Dendritic cell treated with granulocyte-macrophage colony-stimulating factor and Interleukin-4, amounts not matched to agents 40 ng/mL and 50 ng/mL, for 4 days (primary cell): ENCODE data around the gene HOXA9.

Source experiments
- H3K27ac Mint-ChIP-seq: one replicate; pipeline ENCODE4 v1.8.0; 2022; ENCODE audit warnings: mild to moderate bottlenecking, mixed read lengths
- H3K27me3 Mint-ChIP-seq: one replicate; pipeline ENCODE4 v1.8.0; 2022; ENCODE audit warnings: mild to moderate bottlenecking, mixed read lengths
- H3K36me3 Mint-ChIP-seq: one replicate; pipeline ENCODE4 v1.8.0; 2022; ENCODE audit warnings: low read depth, mixed read lengths
- H3K4me1 Mint-ChIP-seq: one replicate; pipeline ENCODE4 v1.8.0; 2022; ENCODE audit warnings: low read depth, mixed read lengths
- H3K4me3 Mint-ChIP-seq: one replicate; pipeline ENCODE4 v1.8.0; 2022; ENCODE audit warnings: mild to moderate bottlenecking, moderate library complexity, mixed read lengths
- H3K9me3 Mint-ChIP-seq: one replicate; pipeline ENCODE4 v1.8.0; 2022; ENCODE audit warnings: mixed read lengths
- intact Hi-C: fragments of 100-400 bp; cut with micrococcal nuclease; formaldehyde crosslinking; loops from one replicate; pipeline ENCODE4 v1.15.0; 2022

Gene HOXA9

GRCh38 chr7:27130540-27131389, 34.6 kb downstream of the HOXA9 start, which contains the start of gene HOXA4:
TSS of gene HOXA4 (minus strand) at chr7:27130757. CDS start at chr7:27130733, 24 bp downstream.
- peaks cover 38% of the 10 kb centered on the region for H3K27me3 Mint-ChIP-seq
- peak within 1 kb of the TSS; percentile 80 for H3K4me3 Mint-ChIP-seq
- intact Hi-C loops = loop anchor here (1.0 kb wide), 1 partner anchor 33 kb away; no protein-coding TSS in a partner anchor
- H3K27ac Mint-ChIP-seq = peak within 1 kb of the TSS; percentile 91
- no peaks in the 10 kb centered on the region for H3K9me3 Mint-ChIP-seq
- no peaks in the 10 kb centered on the region for H3K36me3 Mint-ChIP-seq
- H3K4me1 Mint-ChIP-seq = peaks cover 16% of the 10 kb centered on the region

- Mint-ChIP-seq H3K4me1 (peaks cover 12% of the 10 kb centered on the region), H3K27ac (peak overlapping the region; percentile 91), H3K9me3 (no peaks in the 10 kb centered on the region), H3K4me3 (peak overlapping the region; percentile 80), H3K27me3 (peaks cover 39% of the 10 kb centered on the region), H3K36me3 (no peaks in the 10 kb centered on the region)
- intact Hi-C loops = loop anchor here (1.0 kb wide), 1 partner anchor 33 kb away; no protein-coding TSS in a partner anchor
These were observed 35.4 kb downstream of the HOXA9 start for GRCh38 chr7:27129729-27130539.

DNA sequence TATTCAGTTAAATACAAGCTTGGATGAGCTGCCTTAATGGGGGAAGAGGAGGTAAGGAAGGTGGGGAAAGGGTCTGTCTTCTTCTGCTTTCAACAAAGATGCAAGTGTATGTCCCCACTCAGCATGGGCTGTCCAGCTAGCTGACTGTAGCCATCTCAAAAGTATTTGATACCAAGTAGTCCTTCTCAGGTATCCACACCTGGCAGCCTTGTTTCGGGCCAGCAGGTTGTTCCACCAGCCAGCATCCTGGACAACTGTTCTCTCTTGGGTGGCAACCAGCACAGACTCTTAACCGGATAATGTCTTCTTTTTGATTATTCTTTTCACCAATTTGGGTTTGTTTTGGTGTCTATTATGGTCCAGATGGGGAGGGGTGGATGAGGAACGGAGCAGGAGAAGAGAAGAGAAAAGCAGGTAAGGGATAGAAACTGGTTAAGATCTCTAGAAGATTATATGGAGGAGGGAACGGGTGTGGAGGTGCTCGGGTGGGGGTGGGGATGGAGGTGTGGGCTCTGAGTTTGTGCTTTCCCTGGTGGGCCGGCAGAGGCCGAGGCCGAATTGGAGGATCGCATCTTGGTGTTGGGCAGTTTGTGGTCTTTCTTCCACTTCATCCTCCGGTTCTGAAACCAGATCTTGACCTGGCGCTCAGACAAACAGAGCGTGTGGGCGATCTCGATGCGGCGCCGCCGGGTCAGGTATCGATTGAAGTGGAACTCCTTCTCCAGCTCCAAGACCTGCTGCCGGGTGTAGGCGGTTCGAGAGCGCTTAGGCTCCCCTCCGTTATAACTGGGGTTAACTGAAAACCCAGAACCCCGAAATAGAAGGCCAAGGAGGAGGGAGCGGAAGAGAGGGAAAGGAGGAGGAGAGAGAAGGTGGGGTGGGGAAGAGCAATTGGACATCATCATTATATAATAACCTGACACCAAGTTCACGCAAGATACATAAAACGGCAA, 36.3 kb downstream of the HOXA9 start:
- H3K27ac Mint-ChIP-seq = no peak overlapping the region
- H3K4me3 Mint-ChIP-seq = no peak overlapping the region
- H3K9me3 Mint-ChIP-seq = no peaks in the 10 kb centered on the region
- H3K4me1 Mint-ChIP-seq = peaks cover 3% of the 10 kb centered on the region
- peaks cover 40% of the 10 kb centered on the region for H3K27me3 Mint-ChIP-seq
- H3K36me3 Mint-ChIP-seq = no peaks in the 10 kb centered on the region
- intact Hi-C loops = no loop called here

- Mint-ChIP-seq H3K4me1 (no peaks in the 10 kb centered on the region), H3K36me3 (no peaks in the 10 kb centered on the region), H3K27ac (no peak overlapping the region), H3K27me3 (peaks cover 37% of the 10 kb centered on the region), H3K4me3 (no peak overlapping the region), H3K9me3 (no peaks in the 10 kb centered on the region)
- intact Hi-C loops = no loop called here
These were observed 37.3 kb downstream of the HOXA9 start for GRCh38 chr7:27128034-27128433.

GRCh38 chr7:27126596-27127327, 38.6 kb downstream of the HOXA9 start:
- Mint-ChIP-seq H3K4me3 (no peak overlapping the region), H3K27me3 (peaks cover 37% of the 10 kb centered on the region), H3K27ac (no peak overlapping the region), H3K4me1 (no peaks in the 10 kb centered on the region), H3K9me3 (no peaks in the 10 kb centered on the region), H3K36me3 (no peaks in the 10 kb centered on the region)
- intact Hi-C loops = no loop called here

DNA sequence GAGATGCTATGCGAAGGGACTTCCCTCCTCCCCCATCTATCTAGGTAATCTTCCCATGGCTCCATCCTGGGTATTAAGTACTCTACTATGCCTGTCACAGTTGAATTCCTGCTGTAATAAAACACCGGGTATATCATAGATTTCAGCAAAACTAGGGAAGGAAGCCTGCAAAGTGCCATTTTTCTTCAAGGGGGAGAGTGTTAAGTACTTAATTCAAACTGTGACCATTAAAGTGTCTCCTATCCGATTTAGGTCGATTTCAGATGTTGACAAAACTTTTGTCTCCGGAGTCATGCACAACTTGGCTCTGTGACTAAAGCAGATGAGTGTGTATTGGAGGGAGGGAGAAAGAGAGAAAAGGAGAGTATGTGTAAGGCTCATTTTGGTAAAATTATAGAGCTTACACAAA, 39.3 kb downstream of the HOXA9 start:
- Mint-ChIP-seq H3K27me3 (peaks cover 37% of the 10 kb centered on the region), H3K4me3 (no peak overlapping the region), H3K27ac (no peak overlapping the region), H3K9me3 (no peaks in the 10 kb centered on the region), H3K36me3 (no peaks in the 10 kb centered on the region), H3K4me1 (no peaks in the 10 kb centered on the region)
- intact Hi-C loops = no loop called here

DNA sequence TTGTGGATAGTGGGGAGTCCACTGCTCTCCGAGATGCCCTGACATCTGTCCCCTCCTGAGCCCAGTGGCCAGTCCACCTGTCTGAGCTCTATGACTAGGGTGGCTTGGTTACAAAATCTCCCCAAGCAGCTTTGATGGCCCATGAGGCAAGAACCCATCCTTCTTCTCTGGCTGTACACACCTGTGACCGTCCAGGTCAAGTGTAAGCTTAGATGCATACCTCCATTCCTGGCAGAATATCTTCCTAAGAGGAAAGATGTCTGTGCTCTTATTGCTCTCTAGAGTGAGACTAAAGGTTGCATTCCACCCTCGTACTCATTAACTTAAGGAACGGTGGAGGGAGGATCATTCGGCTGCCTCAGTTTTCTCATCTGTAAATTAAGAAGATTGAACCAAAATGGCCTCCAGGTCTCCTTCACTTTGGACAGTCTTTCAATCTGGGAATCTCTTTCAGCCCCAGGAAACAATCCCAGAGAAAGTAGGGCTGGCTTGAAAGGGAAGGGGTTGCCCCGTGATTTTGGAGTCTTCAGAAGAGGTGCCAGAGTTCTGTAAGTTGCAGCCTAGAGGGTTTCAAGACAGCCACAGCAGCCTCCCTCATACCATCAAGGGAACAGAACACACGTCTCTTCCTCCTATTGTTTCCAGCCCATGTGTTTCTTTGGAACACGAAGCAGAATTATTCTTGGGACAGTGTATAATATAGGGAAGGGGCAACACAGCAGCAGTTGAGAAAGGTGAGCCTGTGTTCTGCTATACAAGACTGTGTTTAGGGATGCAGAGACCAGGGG, 40.2 kb downstream of the HOXA9 start:
- H3K36me3 Mint-ChIP-seq = no peaks in the 10 kb centered on the region
- H3K4me1 Mint-ChIP-seq = no peaks in the 10 kb centered on the region
- intact Hi-C loops = no loop called here
- no peak overlapping the region for H3K4me3 Mint-ChIP-seq
- peaks cover 37% of the 10 kb centered on the region for H3K27me3 Mint-ChIP-seq
- no peaks in the 10 kb centered on the region for H3K9me3 Mint-ChIP-seq
- H3K27ac Mint-ChIP-seq = no peak overlapping the region

DNA sequence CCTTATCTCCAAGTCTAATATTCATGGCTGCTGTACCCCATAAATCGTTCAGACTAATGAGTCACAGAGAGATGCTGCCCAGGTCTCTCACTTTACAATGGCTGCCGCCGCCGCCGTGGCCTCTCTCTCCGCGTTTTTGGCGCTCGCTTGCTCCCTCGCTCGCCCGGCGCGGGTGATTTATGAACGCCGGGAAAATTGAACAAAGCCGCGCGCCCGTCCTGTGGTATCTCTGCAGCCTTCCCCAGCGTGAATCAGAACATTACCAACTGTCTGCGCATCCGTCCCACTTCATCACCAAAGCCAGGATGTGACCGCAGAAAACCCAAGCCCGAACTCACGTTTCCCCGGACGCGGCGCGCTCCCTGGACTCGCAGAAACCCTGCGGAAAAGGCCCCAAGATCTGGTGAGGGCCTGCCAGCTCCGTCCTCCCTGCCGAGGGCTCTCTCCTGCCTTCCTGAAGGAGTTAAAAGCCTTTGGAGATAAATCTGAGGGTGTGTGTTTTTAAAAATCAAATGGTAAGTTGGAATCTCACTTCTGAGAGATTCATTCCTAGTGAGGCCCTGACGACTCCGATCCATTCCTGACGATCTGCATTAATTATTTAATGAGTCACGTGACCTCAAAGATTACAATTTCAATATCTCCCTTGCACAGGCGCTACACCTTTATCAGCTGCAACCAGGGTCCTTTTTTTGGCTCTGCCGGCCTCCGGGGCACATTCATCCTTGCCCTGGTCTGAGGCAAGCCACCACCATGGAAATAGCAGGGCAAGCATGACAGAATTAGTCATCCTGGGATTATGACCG, 41.0 kb downstream of the HOXA9 start:
- H3K4me3 Mint-ChIP-seq = no peak overlapping the region
- no peak overlapping the region for H3K27ac Mint-ChIP-seq
- H3K36me3 Mint-ChIP-seq = no peaks in the 10 kb centered on the region
- H3K4me1 Mint-ChIP-seq = no peaks in the 10 kb centered on the region
- intact Hi-C loops = no loop called here
- peaks cover 36% of the 10 kb centered on the region for H3K27me3 Mint-ChIP-seq
- H3K9me3 Mint-ChIP-seq = no peaks in the 10 kb centered on the region

- Mint-ChIP-seq H3K4me3 (no peak overlapping the region), H3K27ac (no peak overlapping the region), H3K27me3 (peaks cover 28% of the 10 kb centered on the region), H3K4me1 (no peaks in the 10 kb centered on the region), H3K36me3 (no peaks in the 10 kb centered on the region), H3K9me3 (no peaks in the 10 kb centered on the region)
- intact Hi-C loops = no loop called here
These were observed 41.8 kb downstream of the HOXA9 start for GRCh38 chr7:27123477-27124053.

- no peaks in the 10 kb centered on the region for H3K36me3 Mint-ChIP-seq
- no peaks in the 10 kb centered on the region for H3K9me3 Mint-ChIP-seq
- H3K27ac Mint-ChIP-seq = no peak overlapping the region
- H3K27me3 Mint-ChIP-seq = peaks cover 25% of the 10 kb centered on the region
- no peaks in the 10 kb centered on the region for H3K4me1 Mint-ChIP-seq
- H3K4me3 Mint-ChIP-seq = no peak overlapping the region
- intact Hi-C loops = no loop called here
These were observed 42.3 kb downstream of the HOXA9 start for GRCh38 chr7:27123007-27123476.

DNA sequence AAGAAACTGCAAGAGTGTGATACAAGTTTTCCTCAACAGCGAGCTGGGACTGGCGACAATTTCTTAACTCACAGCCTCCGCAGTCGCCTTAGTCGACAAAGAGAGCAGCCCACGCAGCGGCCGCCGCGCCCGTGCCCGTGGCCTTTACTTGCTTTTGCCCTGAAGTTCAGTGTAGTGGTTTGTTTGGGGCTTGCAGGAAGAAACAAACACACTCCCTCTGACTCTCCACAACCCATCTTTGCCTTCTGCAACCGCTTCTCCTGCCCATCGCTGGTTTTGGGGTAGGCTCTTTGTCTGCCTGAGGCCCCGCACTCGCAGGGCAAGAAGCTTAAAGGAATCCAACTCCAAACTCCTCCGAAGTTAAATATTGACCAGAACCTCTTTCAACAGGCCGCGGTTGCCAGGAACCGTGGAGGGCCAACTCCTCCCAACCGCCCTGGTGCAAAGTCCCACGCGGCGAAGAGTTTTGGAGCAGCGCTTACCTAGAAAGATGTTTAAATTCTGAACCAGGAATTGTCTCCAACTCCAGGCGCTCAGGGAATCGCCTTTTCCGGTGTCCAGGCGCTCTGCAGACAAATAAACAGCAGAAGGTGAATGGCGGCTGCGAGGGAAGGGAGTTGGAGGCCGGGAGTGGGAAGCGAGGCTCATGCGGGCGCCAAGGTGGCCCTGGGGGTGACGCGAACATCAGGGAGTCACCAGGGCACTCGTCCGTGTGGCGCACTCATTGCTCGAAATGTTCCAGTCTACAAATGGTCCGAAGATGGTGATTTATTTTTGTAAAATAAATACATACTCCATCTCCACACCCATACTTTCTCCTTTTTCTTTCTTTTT, 43.0 kb downstream of the HOXA9 start:
- H3K27ac Mint-ChIP-seq = no peak overlapping the region
- H3K36me3 Mint-ChIP-seq = no peaks in the 10 kb centered on the region
- no peak overlapping the region for H3K4me3 Mint-ChIP-seq
- H3K4me1 Mint-ChIP-seq = no peaks in the 10 kb centered on the region
- H3K27me3 Mint-ChIP-seq = peaks cover 21% of the 10 kb centered on the region
- H3K9me3 Mint-ChIP-seq = no peaks in the 10 kb centered on the region
- intact Hi-C loops = no loop called here
